K562 (cell line): ENCODE results near the gene STAB2. TPM values are rescaled to one million over a fixed set of nuclear protein-coding genes. Genes with fewer than 3 reads are reported as not detected.
A peak's percentile ranks its signal among the peaks of the same experiment; 100 is the strongest.

Experiments
- BHLHE40 ChIP-seq: IDR thresholded peaks from 2 replicates; pipeline ENCODE4 v1.6.1; 2011; ENCODE audit warnings: low read length, improper control_type of control experiment
- CXXC5 ChIP-seq: fragments of 250-450 bp; sonication (Bioruptor Pico); IDR thresholded peaks from 2 replicates; pipeline ENCODE4 v1.8.0; 2022; ENCODE audit warnings: inconsistent platforms, mild to moderate bottlenecking, moderate library complexity
- FOXK2 ChIP-seq, 2 experiments: fragments of 450-650 bp; IDR thresholded peaks in 1 of 2; conservative IDR thresholded peaks in 1 of 2; 2 replicates each; pipeline ENCODE4 v1.6.1; 2016; ENCODE audit warnings: low read depth in 2 of 2, mild to moderate bottlenecking in 1 of 2
- GATA2 ChIP-seq: sonication (generic); formaldehyde crosslinking; IDR thresholded peaks from 2 replicates; pipeline ENCODE4 v1.4.0; 2020; ENCODE audit warnings: mild to moderate bottlenecking, missing genetic modification reagents
- HDAC3 ChIP-seq: fragments of 450-650 bp; IDR thresholded peaks from 2 replicates; pipeline ENCODE4 v1.6.1; 2018; ENCODE audit warnings: borderline replicate concordance, mild to moderate bottlenecking, moderate library complexity; ENCODE audit not compliant: partially characterized antibody
- JUND ChIP-seq, 2 experiments: IDR thresholded peaks; 2 replicates in 1 of 2; 3 replicates in 1 of 2; pipeline ENCODE4 v1.6.1; 2011; ENCODE audit warnings: borderline replicate concordance in 2 of 2, low read depth in 2 of 2, low read length in 2 of 2, improper control_type of control experiment in 1 of 2, missing biosample characterization in 1 of 2, missing genetic modification characterization in 1 of 2, missing genetic modification reagents in 1 of 2
- KDM1A ChIP-seq, 2 experiments: fragments of 450-650 bp; IDR thresholded peaks; 2 replicates each; pipeline ENCODE4 v1.6.1; 2016; ENCODE audit warnings: mild to moderate bottlenecking in 2 of 2
- MYC ChIP-seq, 2 experiments: fragments of 250-450 bp in 1 of 2; sonication (Bioruptor Pico) in 1 of 2; IDR thresholded peaks; 2 replicates each; pipeline versions ENCODE4 v1.5.1 to v1.6.1; 2012 to 2021; ENCODE audit warnings: low read depth in 2 of 2, borderline replicate concordance in 1 of 2, improper control_type of control experiment in 1 of 2, low read length in 1 of 2, mild to moderate bottlenecking in 1 of 2, moderate library complexity in 1 of 2
- MYNN ChIP-seq, 2 experiments: sonication (generic); formaldehyde crosslinking in 1 of 2; IDR thresholded peaks; 2 replicates each; pipeline versions ENCODE4 v1.5.0 to v1.6.1; 2016 to 2020; ENCODE audit warnings: antibody characterized with exemption in 1 of 2, missing genetic modification reagents in 1 of 2
- NEUROD1 ChIP-seq: fragments of 150-350 bp; IDR thresholded peaks from 2 replicates; pipeline ENCODE4 v1.6.1; 2014; ENCODE audit warnings: borderline replicate concordance, low read length, low read depth; ENCODE audit not compliant: partially characterized antibody
- SMARCA4 ChIP-seq: fragments of 450-650 bp; IDR thresholded peaks from 2 replicates; pipeline ENCODE4 v1.6.1; 2016
- TAL1 ChIP-seq: fragments of 450-650 bp; IDR thresholded peaks from 2 replicates; pipeline ENCODE4 v1.6.1; 2016; ENCODE audit warnings: mild to moderate bottlenecking
- TBP ChIP-seq: optimal IDR thresholded peaks from 2 replicates; pipeline ENCODE3; 2011; ENCODE audit warnings: low read depth, low read length, improper control_type of control experiment
- TEAD1 ChIP-seq, 2 experiments: fragments of 450-650 bp in 1 of 2; sonication (generic) in 1 of 2; formaldehyde crosslinking; IDR thresholded peaks; 2 replicates each; pipeline versions ENCODE4 v1.4.0 to v1.8.0; 2020 to 2022; ENCODE audit warnings: mild to moderate bottlenecking in 2 of 2, missing genetic modification reagents in 1 of 2
- TRIM28 ChIP-seq: fragments of 450-650 bp; IDR thresholded peaks from 2 replicates; pipeline ENCODE4 v1.6.1; 2017
- ZEB2 ChIP-seq: fragments of 450-650 bp; IDR thresholded peaks from 2 replicates; pipeline ENCODE4 v1.6.1; 2016
- polyA plus RNA-seq, 8 experiments: library from polyadenylated mRNA; depleted of rRNA in 4 of 8; stranded (reverse) in 5 of 8; unstranded in 3 of 8; fragments of >200 nt; fragmentation: Nextera tagmentation in 2 of 8; fragmentation: Illumina TruSeq in 1 of 8; extraction: Ambion mirVana in 2 of 8; extraction: Trizol in 1 of 8; gene quantifications; 2 replicates each; pipeline versions ENCODE4 v1.2.1 to v1.2.3, GENCODE V29; 2011 to 2014; ENCODE audit warnings: inconsistent platforms in 1 of 8, missing spikeins in 1 of 8
- total RNA-seq, 7 experiments: library from RNA; depleted of rRNA in 6 of 7; stranded (reverse); fragments of >200 nt in 6 of 7; fragmentation: Illumina TruSeq in 2 of 7; extraction: Trizol in 2 of 7; gene quantifications; 2 replicates each; pipeline versions ENCODE4 v1.2.1 to v1.2.3, GENCODE V29; 2011 to 2021; ENCODE audit warnings: low replicate concordance in 1 of 7
- TF ChIP-seq, protein P1 (sequence below): IDR thresholded peaks from 2 replicates; pipeline ENCODE4 v1.6.1; 2012; ENCODE audit warnings: low read depth, low read length, improper control_type of control experiment, borderline replicate concordance
- TF ChIP-seq, protein P2 (sequence below): fragments of 450-650 bp; IDR thresholded peaks from 2 replicates; pipeline ENCODE4 v1.6.1; 2016; ENCODE audit warnings: antibody characterized with exemption

Gene STAB2
- total and polyA plus RNA-seq, 9 of the 15 experiments (the other 6 are each of a cell fraction or from before 2014, with no cell fraction given), result 0.10 TPM; not detected in 8

DNA sequence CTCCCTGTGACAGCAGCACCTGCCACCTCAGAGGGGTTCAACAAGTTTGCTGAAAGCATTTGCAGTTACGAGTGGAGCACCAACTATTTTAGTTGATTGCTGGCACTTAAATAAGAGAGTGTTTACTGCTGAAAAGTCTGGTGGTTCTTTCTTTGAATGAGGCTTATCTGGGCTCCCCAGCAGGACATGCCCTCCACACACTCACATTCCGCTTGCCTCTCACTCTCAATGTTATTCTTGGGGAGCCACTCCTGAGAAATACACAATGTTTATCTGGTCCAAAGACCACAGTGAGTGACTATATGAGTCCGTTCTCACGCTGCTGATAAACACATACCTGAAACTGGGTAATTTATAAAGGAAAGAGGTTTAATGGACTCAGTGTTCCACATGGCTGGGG, 222.1 kb downstream of the STAB2 start (continued):
- TF ChIP-seq TBP, result peak; percentile 15
- TF ChIP-seq MYC (IDR thresholded peaks at IDR 0.05; ENCODE audit: low read depth, low read length), result no peak
- no peak for TF ChIP-seq MYC (CRISPR knock-in tag; IDR thresholded peaks at IDR 0.05; ENCODE audit: borderline replicate concordance, low read depth)
- peak; percentile 81 for TF ChIP-seq TAL1
- peak; percentile 18 for TF ChIP-seq NEUROD1
- peak; percentile 69 to 92; a peak in 3 of 4 replicates for TF ChIP-seq TEAD1 (CRISPR knock-in tag; IDR thresholded peaks at IDR 0.05)
- TF ChIP-seq TRIM28, result no peak
- 0 out of 2 replicates have a peak, but pooled peaks have one; percentile 44 for TF ChIP-seq ZEB2
- TF ChIP-seq HDAC3, result peak; percentile 51
- peak; percentile 69 to 74 for TF ChIP-seq KDM1A (IDR thresholded peaks at IDR 0.05)
- TF ChIP-seq MYNN (IDR thresholded peaks at IDR 0.05), result 0 out of 2 replicates have a peak, but pooled peaks have one; percentile 36
- TF ChIP-seq MYNN (CRISPR knock-in tag; IDR thresholded peaks at IDR 0.05), result no peak
- TF ChIP-seq CXXC5 (CRISPR knock-in tag), result peak; percentile 50
- TF ChIP-seq SMARCA4, result peak; percentile 80; the same call in 1 of the 2 replicates
- TF ChIP-seq, protein P1, sequence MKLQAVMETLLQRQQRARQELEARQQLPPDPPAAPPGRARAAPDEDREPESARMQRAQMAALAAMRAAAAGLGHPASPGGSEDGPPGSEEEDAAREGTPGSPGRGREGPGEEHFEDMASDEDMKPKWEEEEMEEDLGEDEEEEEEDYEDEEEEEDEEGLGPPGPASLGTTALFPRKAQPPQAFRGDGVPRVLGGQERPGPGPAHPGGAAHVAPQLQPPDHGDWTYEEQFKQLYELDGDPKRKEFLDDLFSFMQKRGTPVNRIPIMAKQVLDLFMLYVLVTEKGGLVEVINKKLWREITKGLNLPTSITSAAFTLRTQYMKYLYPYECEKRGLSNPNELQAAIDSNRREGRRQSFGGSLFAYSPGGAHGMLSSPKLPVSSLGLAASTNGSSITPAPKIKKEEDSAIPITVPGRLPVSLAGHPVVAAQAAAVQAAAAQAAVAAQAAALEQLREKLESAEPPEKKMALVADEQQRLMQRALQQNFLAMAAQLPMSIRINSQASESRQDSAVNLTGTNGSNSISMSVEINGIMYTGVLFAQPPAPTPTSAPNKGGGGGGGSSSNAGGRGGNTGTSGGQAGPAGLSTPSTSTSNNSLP, result peak; percentile 29; the same call in 1 of the 2 replicates
- peak; percentile 33 to 43; a peak in 2 of 4 replicates for TF ChIP-seq FOXK2 (conservative IDR thresholded peaks at IDR 0.05 in 1 of 2, IDR thresholded peaks at IDR 0.05 in 1 of 2; ENCODE audit: low read depth in 2 of 2)
- peak; percentile 60 for TF ChIP-seq GATA2 (CRISPR knock-in tag)
- peak; percentile 43; the same call in 1 of the 2 replicates for TF ChIP-seq JUND (IDR thresholded peaks at IDR 0.05; ENCODE audit: borderline replicate concordance, low read depth, low read length)
- peak; percentile 37; the same call in 2 of the 3 replicates for TF ChIP-seq JUND (tag; IDR thresholded peaks at IDR 0.05; ENCODE audit: borderline replicate concordance, low read depth, low read length)
- TF ChIP-seq, protein P2, sequence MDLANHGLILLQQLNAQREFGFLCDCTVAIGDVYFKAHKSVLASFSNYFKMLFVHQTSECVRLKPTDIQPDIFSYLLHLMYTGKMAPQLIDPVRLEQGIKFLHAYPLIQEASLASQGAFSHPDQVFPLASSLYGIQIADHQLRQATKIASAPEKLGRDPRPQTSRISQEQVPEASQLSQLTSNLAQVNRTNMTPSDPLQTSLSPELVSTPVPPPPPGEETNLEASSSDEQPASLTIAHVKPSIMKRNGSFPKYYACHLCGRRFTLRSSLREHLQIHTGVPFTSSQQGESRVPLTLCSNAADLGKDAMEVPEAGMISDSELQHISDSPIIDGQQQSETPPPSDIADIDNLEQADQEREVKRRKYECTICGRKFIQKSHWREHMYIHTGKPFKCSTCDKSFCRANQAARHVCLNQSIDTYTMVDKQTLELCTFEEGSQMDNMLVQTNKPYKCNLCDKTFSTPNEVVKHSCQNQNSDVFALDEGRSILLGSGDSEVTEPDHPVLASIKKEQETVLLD, result 0 out of 2 replicates have a peak, but pooled peaks have one; percentile 14
- peak; percentile 64; the same call in 1 of the 2 replicates for TF ChIP-seq BHLHE40
